Activated naive CD4-positive, alpha-beta T cell treated with anti-CD3 and anti-CD28 coated beads, Interleukin-2, amount 50 U/mL, for 24 hours (primary cell): ENCODE data around the gene IRAK2.
A peak's percentile ranks its signal among the peaks of the same experiment; 100 is the strongest.
"Not testable (repeated sequence)": the region's sequence is repeated elsewhere in the genome, so short reads cannot be mapped to it uniquely, and the experiment has no call there.

Source experiments
- H3K27ac Mint-ChIP-seq: one replicate; pipeline ENCODE4 v1.8.0; 2021; ENCODE audit warnings: mild to moderate bottlenecking, mixed read lengths
- H3K27me3 Mint-ChIP-seq: one replicate; pipeline ENCODE4 v1.8.0; 2021; ENCODE audit warnings: mixed read lengths
- H3K36me3 Mint-ChIP-seq: one replicate; pipeline ENCODE4 v1.8.0; 2021; ENCODE audit warnings: mixed read lengths
- H3K4me1 Mint-ChIP-seq: one replicate; pipeline ENCODE4 v1.8.0; 2021; ENCODE audit warnings: mixed read lengths
- H3K4me3 Mint-ChIP-seq: one replicate; pipeline ENCODE4 v1.8.0; 2021; ENCODE audit warnings: mild to moderate bottlenecking, mixed read lengths
- H3K9me3 Mint-ChIP-seq: one replicate; pipeline ENCODE4 v1.8.0; 2021; ENCODE audit warnings: mixed read lengths

Gene IRAK2

GRCh38 chr3:10247679-10248183, 83.0 kb downstream of the IRAK2 start:
- no peaks in the 10 kb centered on the region for H3K9me3 Mint-ChIP-seq

DNA sequence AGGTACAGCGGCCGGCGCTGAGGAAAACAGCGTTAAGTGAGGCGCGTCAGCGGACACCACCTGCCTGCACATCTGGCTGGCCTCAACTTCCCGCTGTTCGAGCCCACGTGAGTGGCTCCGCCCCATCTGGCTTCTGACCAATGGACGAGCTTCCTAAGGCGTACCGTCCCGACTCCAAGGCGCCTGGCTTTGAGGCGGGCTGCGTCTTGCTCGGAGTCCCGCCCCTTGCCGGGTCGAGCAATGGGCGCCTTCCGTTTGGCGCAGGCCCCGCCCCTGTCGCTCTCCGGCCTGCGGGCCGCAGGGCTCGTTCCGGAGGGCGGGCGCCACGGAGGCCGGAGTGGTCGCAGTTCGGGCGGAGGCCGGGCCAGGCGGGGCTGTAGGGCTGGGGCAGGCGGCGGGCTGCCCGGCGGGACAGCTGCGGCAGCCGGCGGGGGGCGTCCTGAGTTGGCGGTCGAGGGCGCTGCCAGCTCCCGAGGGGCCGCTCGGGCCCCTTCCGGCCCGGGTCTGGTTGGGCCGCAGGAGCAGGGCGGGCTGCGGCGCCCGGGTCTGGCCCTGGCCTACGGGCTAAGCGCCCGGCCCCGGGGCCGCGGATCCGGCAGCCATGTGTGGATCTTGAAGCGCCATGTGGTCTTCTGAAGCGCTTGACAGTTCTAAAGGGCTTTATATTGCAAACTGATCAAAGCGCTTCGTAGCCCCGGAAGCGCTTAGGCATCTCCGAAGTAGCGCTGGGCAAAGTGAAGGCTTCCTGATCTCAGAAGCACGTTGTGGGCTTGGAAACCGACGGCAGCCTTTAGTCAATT, 83.7 kb downstream of the IRAK2 start, which contains the start of gene TATDN2:
Gene TATDN2, plus strand, starts transcription at position 276 of the 800 bp plus-strand sequence. CDS start 742 bp downstream, outside the sequence.
- Mint-ChIP-seq H3K27ac (peak within 1 kb of the TSS; percentile 97), H3K9me3 (no peaks in the 10 kb centered on the region)

More at GRCh38 chr3:10247679-10248183, 83.0 kb downstream of the IRAK2 start:
- Mint-ChIP-seq H3K4me3 (peak overlapping the region; percentile 94), H3K27ac (peak overlapping the region; percentile 97), H3K4me1 (peaks cover 60% of the 10 kb centered on the region), H3K27me3 (no peaks in the 10 kb centered on the region), H3K36me3 (peaks cover 24% of the 10 kb centered on the region)

GRCh38 chr3:10248984-10249748, 84.4 kb downstream of the IRAK2 start:
- peak overlapping the region; percentile 96 for H3K4me3 Mint-ChIP-seq
- no peaks in the 10 kb centered on the region for H3K9me3 Mint-ChIP-seq
- peaks cover 60% of the 10 kb centered on the region for H3K4me1 Mint-ChIP-seq
- H3K27ac Mint-ChIP-seq: peak overlapping the region; percentile 96
- H3K27me3 Mint-ChIP-seq: no peaks in the 10 kb centered on the region
- peaks cover 30% of the 10 kb centered on the region for H3K36me3 Mint-ChIP-seq

More for the DNA sequence above, 83.7 kb downstream of the IRAK2 start, which contains the start of gene TATDN2:
- Mint-ChIP-seq H3K4me1 (peaks cover 60% of the 10 kb centered on the region), H3K27me3 (no peaks in the 10 kb centered on the region), H3K4me3 (peak within 1 kb of the TSS; percentile 96), H3K36me3 (peaks cover 26% of the 10 kb centered on the region)

DNA sequence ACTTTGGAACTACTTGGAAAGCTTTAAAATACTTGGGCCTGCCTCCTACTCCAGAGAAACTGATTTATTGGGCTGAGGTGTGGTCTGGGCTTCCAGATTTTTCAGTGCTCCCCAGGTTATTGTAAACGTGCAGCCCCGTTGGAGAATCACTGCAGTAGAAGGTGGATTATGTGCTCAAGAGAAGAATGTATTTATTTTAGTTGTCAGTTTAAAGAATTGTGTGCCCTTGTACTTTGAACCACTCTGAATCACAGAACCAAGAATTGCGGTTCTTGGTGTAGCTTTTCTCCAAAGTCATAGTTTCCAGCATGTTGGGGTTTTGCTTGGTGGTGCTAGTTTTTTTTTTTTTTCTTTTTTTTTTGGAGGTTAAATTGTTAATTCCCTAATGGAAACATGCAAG, 85.1 kb downstream of the IRAK2 start:
- H3K36me3 Mint-ChIP-seq: peaks cover 26% of the 10 kb centered on the region
- peaks cover 60% of the 10 kb centered on the region for H3K4me1 Mint-ChIP-seq
- peak overlapping the region; percentile 96 for H3K4me3 Mint-ChIP-seq
- no peaks in the 10 kb centered on the region for H3K27me3 Mint-ChIP-seq
- H3K27ac Mint-ChIP-seq: peak overlapping the region; percentile 96
- no peaks in the 10 kb centered on the region for H3K9me3 Mint-ChIP-seq

GRCh38 chr3:10251006-10251405, 86.3 kb downstream of the IRAK2 start:
- Mint-ChIP-seq H3K4me1 (peaks cover 71% of the 10 kb centered on the region), H3K9me3 (no peaks in the 10 kb centered on the region), H3K27me3 (no peaks in the 10 kb centered on the region), H3K27ac (peak overlapping the region; percentile 96), H3K36me3 (peaks cover 31% of the 10 kb centered on the region), H3K4me3 (peak overlapping the region; percentile 96)

DNA sequence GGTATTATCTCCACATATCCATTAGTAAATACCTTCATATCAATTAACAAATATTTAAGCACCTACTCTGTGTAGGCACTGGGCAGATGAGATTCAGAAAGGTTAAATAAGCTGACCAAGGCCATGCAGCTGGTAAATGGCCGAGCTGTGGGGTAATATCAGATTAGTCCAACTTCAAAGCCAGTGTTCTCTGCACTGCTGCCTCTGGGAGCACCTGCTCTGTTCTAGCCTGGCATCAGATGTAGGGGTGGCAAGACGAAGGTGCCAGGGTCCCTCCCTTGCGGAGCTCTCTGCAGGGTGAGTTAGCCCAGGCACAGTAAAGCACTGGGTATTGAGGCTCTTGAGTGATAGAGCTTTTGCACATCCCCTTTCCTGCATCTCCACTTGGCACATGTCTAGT, 89.0 kb downstream of the IRAK2 start:
- peaks cover 32% of the 10 kb centered on the region for H3K36me3 Mint-ChIP-seq
- H3K27me3 Mint-ChIP-seq: no peaks in the 10 kb centered on the region
- no peaks in the 10 kb centered on the region for H3K9me3 Mint-ChIP-seq
- peak overlapping the region; percentile 53 for H3K27ac Mint-ChIP-seq
- peak overlapping the region; percentile 30 for H3K4me3 Mint-ChIP-seq
- peaks cover 75% of the 10 kb centered on the region for H3K4me1 Mint-ChIP-seq

GRCh38 chr3:10255835-10256234, 91.1 kb downstream of the IRAK2 start:
- Mint-ChIP-seq H3K4me1 (peaks cover 81% of the 10 kb centered on the region), H3K27me3 (no peaks in the 10 kb centered on the region), H3K27ac (peak overlapping the region; percentile 60), H3K4me3 (peak overlapping the region; percentile 3), H3K36me3 (peaks cover 31% of the 10 kb centered on the region), H3K9me3 (no peaks in the 10 kb centered on the region)

- H3K27me3 Mint-ChIP-seq: no peaks in the 10 kb centered on the region
- no peaks in the 10 kb centered on the region for H3K9me3 Mint-ChIP-seq
- H3K4me3 Mint-ChIP-seq: no peak overlapping the region
- peaks cover 32% of the 10 kb centered on the region for H3K36me3 Mint-ChIP-seq
- H3K27ac Mint-ChIP-seq: peak overlapping the region; percentile 53
- peaks cover 83% of the 10 kb centered on the region for H3K4me1 Mint-ChIP-seq
Observed at GRCh38 chr3:10259036-10259435, 94.3 kb downstream of the IRAK2 start.

GRCh38 chr3:10259798-10260197, 95.1 kb downstream of the IRAK2 start:
- Mint-ChIP-seq H3K9me3 (no peaks in the 10 kb centered on the region), H3K27ac (peak overlapping the region; percentile 48), H3K4me3 (no peak overlapping the region), H3K4me1 (peaks cover 82% of the 10 kb centered on the region), H3K27me3 (no peaks in the 10 kb centered on the region), H3K36me3 (peaks cover 34% of the 10 kb centered on the region)

DNA sequence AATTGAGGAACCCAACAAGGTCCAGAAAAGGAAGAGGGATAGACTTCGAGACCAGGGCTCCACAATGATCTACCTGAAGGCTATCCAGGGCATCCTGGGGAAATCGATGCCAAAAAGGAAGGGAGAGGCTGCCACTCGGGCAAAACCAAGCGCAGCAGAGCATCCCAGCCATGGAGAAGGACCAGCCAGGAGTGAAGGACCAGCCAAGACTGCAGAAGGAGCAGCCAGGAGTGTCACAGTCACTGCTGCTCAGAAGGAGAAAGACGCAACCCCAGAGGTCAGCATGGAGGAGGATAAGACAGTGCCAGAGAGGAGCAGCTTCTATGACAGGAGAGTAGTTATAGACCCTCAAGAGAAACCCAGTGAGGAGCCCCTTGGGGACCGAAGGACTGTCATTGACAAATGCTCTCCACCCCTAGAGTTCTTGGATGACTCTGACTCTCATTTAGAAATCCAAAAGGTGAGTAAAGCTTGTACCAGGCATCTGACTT, 95.5 kb downstream of the IRAK2 start:
- Mint-ChIP-seq H3K4me1 (peaks cover 80% of the 10 kb centered on the region), H3K4me3 (no peak overlapping the region), H3K36me3 (peaks cover 34% of the 10 kb centered on the region), H3K27me3 (no peaks in the 10 kb centered on the region), H3K9me3 (no peaks in the 10 kb centered on the region), H3K27ac (peak overlapping the region; percentile 48)

- Mint-ChIP-seq H3K36me3 (peaks cover 30% of the 10 kb centered on the region), H3K4me3 (peak overlapping the region; percentile 34), H3K4me1 (peaks cover 77% of the 10 kb centered on the region)
Observed at GRCh38 chr3:10262027-10262426, 97.3 kb downstream of the IRAK2 start.

GRCh38 chr3:10263646-10264363, 99.1 kb downstream of the IRAK2 start:
- peak overlapping the region; percentile 90 for H3K27ac Mint-ChIP-seq
- H3K36me3 Mint-ChIP-seq: peaks cover 37% of the 10 kb centered on the region
- H3K9me3 Mint-ChIP-seq: no peaks in the 10 kb centered on the region
- H3K4me1 Mint-ChIP-seq: peaks cover 86% of the 10 kb centered on the region
- no peaks in the 10 kb centered on the region for H3K27me3 Mint-ChIP-seq
- H3K4me3 Mint-ChIP-seq: peak overlapping the region; percentile 83

More at GRCh38 chr3:10262027-10262426, 97.3 kb downstream of the IRAK2 start:
- H3K27ac Mint-ChIP-seq: peak overlapping the region; percentile 52
- H3K27me3 Mint-ChIP-seq: no peaks in the 10 kb centered on the region
- no peaks in the 10 kb centered on the region for H3K9me3 Mint-ChIP-seq

DNA sequence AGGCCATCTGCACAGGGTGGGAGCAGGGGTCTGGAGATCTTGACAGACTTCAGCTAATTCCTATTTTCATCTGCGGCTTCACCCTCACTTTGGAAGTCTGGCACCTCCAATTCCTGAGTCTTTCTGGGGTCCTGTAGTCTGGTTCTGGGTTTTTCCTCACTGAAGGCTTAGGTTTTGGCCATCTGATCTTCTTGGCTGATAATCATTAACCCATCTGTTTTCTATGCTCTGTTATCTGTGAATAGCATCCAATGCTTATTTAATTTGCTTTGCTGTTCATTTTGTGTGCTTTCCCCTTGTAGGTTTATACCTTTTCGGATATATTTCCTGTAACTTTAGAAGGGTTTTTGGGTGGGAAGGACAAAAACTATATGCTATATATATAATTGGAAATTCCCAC, 101.1 kb downstream of the IRAK2 start:
- Mint-ChIP-seq H3K4me1 (peaks cover 75% of the 10 kb centered on the region), H3K27me3 (no peaks in the 10 kb centered on the region), H3K27ac (peak overlapping the region; percentile 81), H3K4me3 (peak overlapping the region; percentile 52), H3K36me3 (peaks cover 32% of the 10 kb centered on the region), H3K9me3 (no peaks in the 10 kb centered on the region)

GRCh38 chr3:10266936-10267335, 102.2 kb downstream of the IRAK2 start:
- Mint-ChIP-seq H3K4me1 (peaks cover 71% of the 10 kb centered on the region), H3K4me3 (peak overlapping the region; percentile 68), H3K36me3 (peaks cover 28% of the 10 kb centered on the region)
- H3K27me3 Mint-ChIP-seq, H3K9me3 Mint-ChIP-seq, H3K27ac Mint-ChIP-seq: not testable (repeated sequence)

DNA sequence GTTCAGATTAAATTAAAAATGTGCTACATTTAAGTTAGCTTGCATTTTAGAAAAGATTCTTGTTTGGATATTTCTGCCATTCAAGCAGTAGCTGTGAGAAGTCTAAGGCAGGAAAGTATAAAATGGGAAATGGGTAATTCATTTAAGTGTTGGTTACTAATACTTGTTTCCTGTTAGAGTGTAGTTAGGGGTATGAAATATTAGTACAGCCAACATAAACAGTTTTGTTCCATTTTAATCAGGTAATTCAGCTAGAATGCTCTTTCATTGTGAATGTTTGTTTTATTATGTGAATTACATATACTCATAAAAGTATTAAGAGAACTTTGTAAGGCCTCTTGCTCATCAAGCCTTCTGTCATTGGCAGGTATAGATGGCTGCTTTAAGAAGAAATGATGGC, 103.4 kb downstream of the IRAK2 start:
- no peaks in the 10 kb centered on the region for H3K9me3 Mint-ChIP-seq
- peaks cover 26% of the 10 kb centered on the region for H3K36me3 Mint-ChIP-seq
- H3K4me3 Mint-ChIP-seq: no peak overlapping the region
- peaks cover 68% of the 10 kb centered on the region for H3K4me1 Mint-ChIP-seq
- H3K27me3 Mint-ChIP-seq: no peaks in the 10 kb centered on the region
- no peak overlapping the region for H3K27ac Mint-ChIP-seq
